ENCODE measurements around the gene MFNG.

MFNG gene

GRCh38 chr22:37481347-37481907, 4.8 kb downstream of the MFNG start:
- no peak overlapping the region for H3K4me3 ChIP-seq (ENCODE audit: low read depth, low read length)
- TF ChIP-seq CTCF (IDR thresholded peaks at IDR 0.05; ENCODE audit: low read depth, low read length): no peak
- in situ Hi-C loops (cut with HindIII; ENCODE audit: low sequenced_read_pairs): no loop called here
- no peak for DNase-seq (ENCODE audit: low read depth, low spot score)

- H3K4me3 ChIP-seq (ENCODE audit: low read depth, low read length): no peak overlapping the region
- in situ Hi-C loops (cut with HindIII; ENCODE audit: low sequenced_read_pairs): no loop called here
- no peak for TF ChIP-seq CTCF (IDR thresholded peaks at IDR 0.05; ENCODE audit: low read depth, low read length)
- DNase-seq (ENCODE audit: low read depth, low spot score): no peak
These were observed 5.5 kb downstream of the MFNG start for GRCh38 chr22:37480387-37481346.

GRCh38 chr22:37479196-37479595, 7.0 kb downstream of the MFNG start:
- no peak for TF ChIP-seq CTCF (IDR thresholded peaks at IDR 0.05; ENCODE audit: low read depth, low read length)
- no peak for DNase-seq (ENCODE audit: low read depth, low spot score)
- in situ Hi-C loops (cut with HindIII; ENCODE audit: low sequenced_read_pairs): no loop called here
- no peak overlapping the region for H3K4me3 ChIP-seq (ENCODE audit: low read depth, low read length)

GRCh38 chr22:37476389-37477329, 9.5 kb downstream of the MFNG start:
- TF ChIP-seq CTCF (IDR thresholded peaks at IDR 0.05; ENCODE audit: low read depth, low read length): no peak
- in situ Hi-C loops (cut with HindIII; ENCODE audit: low sequenced_read_pairs): no loop called here
- DNase-seq (ENCODE audit: low read depth, low spot score): no peak
- H3K4me3 ChIP-seq (ENCODE audit: low read depth, low read length): no peak overlapping the region

GRCh38 chr22:37474447-37475090, 11.6 kb downstream of the MFNG start:
- in situ Hi-C loops (cut with HindIII; ENCODE audit: low sequenced_read_pairs): no loop called here
- TF ChIP-seq CTCF (IDR thresholded peaks at IDR 0.05; ENCODE audit: low read depth, low read length): no peak
- no peak overlapping the region for H3K4me3 ChIP-seq (ENCODE audit: low read depth, low read length)
- DNase-seq (ENCODE audit: low read depth, low spot score): no peak

Data from astrocyte of the spinal cord (primary cell).